NT2/D1 (cell line): ENCODE results near the gene SSU72.

Source experiments
- DNase-seq: peaks from one replicate; pipeline ENCODE4 v3.0.0-alpha.2; 2011; ENCODE audit warnings: low read depth, low spot score
- H3K27me3 ChIP-seq: 2 replicates; pipeline ENCODE4 v1.6.0; 2011; ENCODE audit warnings: mild to moderate bottlenecking; ENCODE audit not compliant: insufficient read length, insufficient read depth
- H3K36me3 ChIP-seq: 2 replicates; pipeline ENCODE4 v1.6.1; 2011; ENCODE audit warnings: mild to moderate bottlenecking, low read length, mixed read lengths; ENCODE audit not compliant: insufficient read depth, insufficient read length
- H3K4me1 ChIP-seq: 2 replicates; pipeline ENCODE4 v1.5.1; 2011; ENCODE audit not compliant: insufficient read depth, insufficient read length
- H3K4me3 ChIP-seq: 2 replicates; pipeline ENCODE4 v1.5.1; 2011; ENCODE audit warnings: low read depth; ENCODE audit not compliant: insufficient read length
- H3K9ac ChIP-seq: 2 replicates; pipeline ENCODE4 v1.6.0; 2011; ENCODE audit warnings: low read depth; ENCODE audit not compliant: insufficient read length
- H3K9me3 ChIP-seq: 2 replicates; pipeline ENCODE4 v1.5.1; 2011; ENCODE audit warnings: mild to moderate bottlenecking, low read length; ENCODE audit not compliant: insufficient read depth
- SUZ12 ChIP-seq: IDR thresholded peaks from 2 replicates; pipeline ENCODE4 v1.6.1; 2011; ENCODE audit not compliant: insufficient read length, insufficient read depth; ENCODE audit errors: extremely low read depth
- YY1 ChIP-seq: IDR thresholded peaks from 2 replicates; pipeline ENCODE4 v1.6.1; 2011; ENCODE audit not compliant: insufficient read length, insufficient read depth
- ZNF274 ChIP-seq: IDR thresholded peaks from 2 replicates; pipeline ENCODE4 v1.6.1; 2011; ENCODE audit warnings: mild to moderate bottlenecking, low read depth, low read length

The SSU72 gene

DNA sequence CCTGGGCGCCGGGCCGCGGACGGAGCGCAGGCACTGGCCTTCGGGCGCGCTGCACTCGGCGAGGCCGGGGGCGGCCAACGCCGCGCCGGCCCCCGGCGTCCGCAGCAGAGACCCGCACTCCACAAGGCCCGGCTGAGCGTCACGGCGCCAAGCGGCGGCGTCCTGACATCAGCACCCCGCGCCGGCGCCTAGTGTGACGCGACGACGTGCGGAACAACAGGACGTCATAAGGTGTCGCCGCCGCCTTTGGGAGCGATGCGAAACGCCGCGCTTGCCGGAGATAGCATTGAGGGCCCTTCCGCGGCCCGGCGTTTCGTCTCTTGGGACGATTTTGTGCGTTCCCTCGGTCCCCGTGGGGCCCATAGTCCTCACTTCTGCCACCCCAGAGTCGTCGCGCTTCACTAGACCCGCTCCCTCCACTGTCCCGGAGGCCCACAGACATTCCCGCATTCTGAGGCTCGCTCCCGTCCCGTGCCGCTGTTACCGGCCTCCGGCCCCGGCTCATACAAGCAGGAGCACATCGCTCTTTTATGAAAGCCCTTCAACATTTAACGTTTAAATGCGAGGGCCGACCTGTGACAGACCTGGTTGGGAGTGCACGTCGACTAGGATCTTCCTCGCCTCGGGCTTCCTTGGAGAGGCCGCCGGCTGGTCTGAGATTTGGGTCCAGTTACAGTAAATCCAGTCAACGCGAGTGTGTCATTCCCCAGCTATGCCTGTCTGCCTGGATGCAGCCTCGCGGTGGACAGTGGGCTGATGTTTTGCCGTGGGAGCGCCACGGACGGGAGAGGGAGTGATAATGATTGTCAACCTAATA lies at the start of gene SSU72:
SSU72 (minus strand) TSS at position 143 of the 817 bp plus-strand sequence. CDS start 306 bp downstream, outside the sequence.
- Histone ChIP-seq H3K9ac (peak within 1 kb of the TSS; percentile 98), H3K27me3 (no peaks in the 10 kb centered on the region), H3K9me3 (no peaks in the 10 kb centered on the region), H3K4me3 (peak within 1 kb of the TSS; percentile 96), H3K4me1 (no peaks in the 10 kb centered on the region), H3K36me3 (peaks cover 23% of the 10 kb centered on the region)
- peak; percentile 82 for DNase-seq
- TF ChIP-seq ZNF274 (no peak), SUZ12 (no peak), YY1 (no peak)

DNA sequence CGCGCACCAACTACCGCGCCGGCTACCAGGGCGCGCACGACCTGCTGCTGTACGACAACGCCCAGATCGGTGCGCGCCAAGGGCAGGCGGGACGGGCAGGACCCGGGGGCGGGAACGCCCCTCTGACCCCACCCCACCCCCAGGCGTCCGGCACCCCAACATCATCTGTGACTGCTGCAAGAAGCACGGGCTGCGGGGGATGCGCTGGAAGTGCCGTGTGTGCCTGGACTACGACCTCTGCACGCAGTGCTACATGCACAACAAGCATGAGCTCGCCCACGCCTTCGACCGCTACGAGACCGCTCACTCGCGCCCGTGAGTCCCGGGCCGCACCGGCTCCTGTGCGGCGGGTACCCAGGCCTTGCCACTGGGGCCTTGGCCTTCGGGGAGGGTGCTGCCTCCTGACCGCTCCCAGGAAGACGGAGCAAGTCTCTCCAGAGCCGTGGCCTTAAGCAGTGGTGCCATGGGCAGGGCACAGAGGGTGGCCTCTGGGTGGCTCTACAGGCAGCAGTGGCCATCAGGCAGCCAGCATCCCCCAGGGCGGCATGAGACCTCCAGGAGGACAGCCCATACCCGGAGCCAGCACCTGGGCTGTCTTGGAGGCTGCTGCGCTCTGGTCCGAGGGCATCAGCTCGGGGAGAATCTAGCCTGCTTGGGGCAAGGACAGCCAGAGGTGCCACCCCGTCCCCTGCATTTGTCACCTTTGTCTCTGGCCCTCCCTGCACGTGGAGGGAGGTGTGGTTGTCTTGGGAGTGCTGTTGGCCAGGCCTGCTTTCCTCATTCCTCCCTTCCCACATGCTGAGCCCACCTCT lies 49.2 kb upstream of the SSU72 start:
- no peak for DNase-seq
- no peaks in the 10 kb centered on the region for H3K27me3 ChIP-seq
- no peak overlapping the region for H3K4me3 ChIP-seq
- H3K9ac ChIP-seq: no peak overlapping the region
- TF ChIP-seq ZNF274 (no peak), YY1 (no peak), SUZ12 (no peak)
- H3K9me3 ChIP-seq: no peaks in the 10 kb centered on the region
- H3K36me3 ChIP-seq: peaks cover 16% of the 10 kb centered on the region
- H3K4me1 ChIP-seq: peaks cover 10% of the 10 kb centered on the region

DNA sequence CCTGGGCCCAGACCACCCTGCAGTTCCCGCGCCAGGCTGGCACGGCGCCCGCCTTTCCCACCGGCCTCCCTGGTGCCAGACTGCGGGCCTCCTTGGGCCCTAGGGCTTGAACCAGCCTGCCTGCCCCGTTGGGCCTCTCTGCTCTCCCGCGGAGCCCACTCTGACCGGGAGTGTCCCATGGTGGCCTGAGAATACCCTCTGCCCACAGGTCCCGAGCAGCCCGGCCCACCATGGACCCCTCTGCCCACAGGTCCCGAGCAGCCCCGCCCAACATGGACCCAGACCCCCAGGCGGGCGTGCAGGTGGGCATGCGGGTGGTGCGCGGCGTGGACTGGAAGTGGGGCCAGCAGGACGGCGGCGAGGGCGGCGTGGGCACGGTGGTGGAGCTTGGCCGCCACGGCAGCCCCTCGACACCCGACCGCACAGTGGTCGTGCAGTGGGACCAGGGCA lies 48.5 kb upstream of the SSU72 start:
- H3K27me3 ChIP-seq: no peaks in the 10 kb centered on the region
- peaks cover 10% of the 10 kb centered on the region for H3K4me1 ChIP-seq
- DNase-seq: no peak
- no peak overlapping the region for H3K4me3 ChIP-seq
- H3K36me3 ChIP-seq: peaks cover 16% of the 10 kb centered on the region
- no peak for TF ChIP-seq ZNF274
- no peak for TF ChIP-seq SUZ12
- TF ChIP-seq YY1: no peak
- H3K9ac ChIP-seq: no peak overlapping the region
- H3K9me3 ChIP-seq: no peaks in the 10 kb centered on the region

DNA sequence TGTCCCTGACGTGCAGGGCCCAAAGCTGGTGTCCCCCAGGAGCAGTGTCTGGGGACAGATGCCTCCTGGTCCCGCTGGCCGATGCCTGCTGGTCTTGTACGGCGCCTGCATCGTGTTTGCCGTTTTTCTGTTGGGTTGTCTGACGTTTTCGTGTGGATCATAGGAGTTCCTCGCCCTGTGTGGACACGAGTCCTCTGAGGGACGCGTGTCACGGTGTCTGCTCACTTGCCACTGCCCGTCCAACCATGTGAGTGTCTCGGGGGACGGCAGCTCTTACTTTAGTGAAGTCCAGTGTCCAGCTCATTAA lies 48.1 kb upstream of the SSU72 start:
- no peak overlapping the region for H3K9ac ChIP-seq
- no peaks in the 10 kb centered on the region for H3K27me3 ChIP-seq
- H3K36me3 ChIP-seq: peaks cover 16% of the 10 kb centered on the region
- no peaks in the 10 kb centered on the region for H3K9me3 ChIP-seq
- peaks cover 10% of the 10 kb centered on the region for H3K4me1 ChIP-seq
- DNase-seq: no peak
- TF ChIP-seq SUZ12 (no peak), ZNF274 (no peak), YY1 (no peak)
- H3K4me3 ChIP-seq: no peak overlapping the region

DNA sequence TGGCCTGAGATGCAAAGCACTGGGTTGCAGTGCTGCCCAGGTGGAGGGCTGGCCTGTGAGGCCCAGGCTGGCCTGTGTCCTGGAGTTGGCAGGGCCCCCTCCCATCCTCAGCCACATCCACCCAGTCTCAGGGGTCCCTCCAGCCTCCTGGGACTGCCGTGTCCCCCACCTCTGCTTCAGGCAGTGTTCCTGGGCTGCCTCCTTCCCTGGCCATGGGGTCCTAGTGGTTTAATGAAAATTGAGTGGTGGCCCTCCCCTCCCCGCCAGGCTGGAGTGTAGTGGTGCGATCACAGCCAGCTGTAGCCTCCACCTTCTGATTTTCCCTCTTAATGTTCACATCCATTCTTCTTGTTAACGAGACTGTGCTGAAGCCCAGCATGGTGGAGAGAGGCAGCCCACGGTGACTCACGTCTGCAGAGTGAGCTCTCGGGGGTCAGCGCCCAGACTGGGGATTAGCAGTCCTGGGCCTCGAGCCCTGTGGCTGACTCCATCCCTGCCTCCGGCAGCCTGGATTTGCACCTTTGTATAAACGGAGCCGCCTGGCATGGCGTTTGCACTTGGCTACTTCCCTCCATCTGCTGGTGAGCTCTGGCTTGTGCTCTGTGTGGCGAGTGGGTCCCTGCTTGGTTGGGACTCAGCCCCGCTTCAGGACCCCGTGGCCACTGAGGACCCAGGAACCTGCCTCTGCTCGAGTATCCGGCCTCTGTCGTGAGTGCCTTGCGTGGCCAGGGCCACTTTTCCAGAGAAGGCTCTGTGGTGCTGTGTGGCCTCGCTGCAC lies 47.5 kb upstream of the SSU72 start:
- peak overlapping the region; percentile 42 for H3K9ac ChIP-seq
- no peak for TF ChIP-seq YY1
- TF ChIP-seq SUZ12: no peak
- TF ChIP-seq ZNF274: no peak
- H3K36me3 ChIP-seq: peaks cover 19% of the 10 kb centered on the region
- H3K4me3 ChIP-seq: no peak overlapping the region
- no peaks in the 10 kb centered on the region for H3K27me3 ChIP-seq
- H3K4me1 ChIP-seq: peaks cover 10% of the 10 kb centered on the region
- DNase-seq: no peak
- no peaks in the 10 kb centered on the region for H3K9me3 ChIP-seq

DNA sequence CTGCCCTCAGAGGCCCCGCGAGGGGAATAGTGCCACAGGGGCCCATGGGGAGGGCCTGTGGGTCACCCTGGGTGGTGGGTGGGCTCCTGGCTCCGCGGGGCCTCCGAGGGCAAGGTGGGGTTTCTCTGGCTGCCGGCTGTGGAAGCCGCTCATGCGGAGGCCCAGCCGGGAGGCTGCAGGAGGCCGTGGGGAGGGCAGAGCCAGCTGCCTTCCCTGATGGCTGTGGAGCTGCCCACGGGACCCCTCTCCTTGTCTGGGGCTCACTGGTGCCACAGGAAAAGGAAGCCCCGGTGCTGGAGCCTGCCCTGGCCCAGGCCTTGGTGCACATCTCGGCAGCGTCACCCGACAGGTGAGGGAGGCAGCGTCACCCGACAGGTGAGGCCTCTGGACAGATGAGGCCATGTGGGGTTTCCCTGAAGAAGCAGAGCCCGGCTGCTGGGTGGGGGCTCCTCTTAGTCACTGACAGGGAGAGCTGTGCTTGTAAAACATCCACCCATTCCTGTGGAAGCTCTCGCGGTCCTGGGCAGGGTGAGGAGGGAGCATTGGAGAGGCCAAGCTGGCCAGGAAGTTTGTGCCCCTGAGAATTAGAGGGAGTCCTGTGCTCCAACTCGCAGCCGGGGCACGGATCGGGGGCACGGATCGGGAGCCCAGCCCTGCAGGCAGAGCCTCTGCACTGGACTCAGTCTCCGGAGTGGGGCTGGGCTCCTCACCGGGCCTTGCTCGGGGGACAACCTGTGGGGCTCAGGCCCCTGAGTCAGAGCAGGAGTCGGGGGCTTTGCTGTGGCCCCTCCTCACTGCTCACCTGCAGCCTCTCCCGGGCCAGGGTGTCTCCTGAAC lies 46.7 kb upstream of the SSU72 start:
- Histone ChIP-seq H3K36me3 (peaks cover 16% of the 10 kb centered on the region), H3K9ac (peak overlapping the region; percentile 42), H3K4me1 (peaks cover 16% of the 10 kb centered on the region), H3K27me3 (peaks cover 6% of the 10 kb centered on the region), H3K9me3 (no peaks in the 10 kb centered on the region), H3K4me3 (no peak overlapping the region)
- no peak for DNase-seq
- no peak for TF ChIP-seq ZNF274
- TF ChIP-seq YY1: no peak
